Mesenchymal stem cell (in vitro differentiated cells and primary cell): Measurements from ENCODE around the gene ZFP36L1.

Experiments
- DNase-seq: peaks from one replicate; pipeline ENCODE4 v3.0.0-alpha.2; 2013
- H2AFZ ChIP-seq: one replicate; pipeline ENCODE4 v1.6.1; 2013; ENCODE audit warnings: low read depth, mild to moderate bottlenecking, control low read depth, inconsistent platforms, low read length, moderate library complexity
- H2AK5ac ChIP-seq: 2 replicates; pipeline ENCODE4 v1.6.1; 2013; ENCODE audit warnings: low read length, moderate library complexity, mild to moderate bottlenecking, inconsistent platforms; ENCODE audit not compliant: severe bottlenecking
- H2BK120ac ChIP-seq: one replicate; pipeline ENCODE4 v1.6.1; 2013; ENCODE audit warnings: low read depth, mild to moderate bottlenecking, inconsistent platforms, low read length, moderate library complexity
- H2BK12ac ChIP-seq, 2 experiments: one replicate each; pipeline ENCODE4 v1.6.1; 2013; ENCODE audit warnings: inconsistent platforms in 2 of 2, low read length in 2 of 2, mild to moderate bottlenecking in 2 of 2, moderate library complexity in 2 of 2, control low read depth in 1 of 2
- H2BK15ac ChIP-seq: one replicate; pipeline ENCODE4 v1.6.1; 2013; ENCODE audit warnings: mild to moderate bottlenecking, low read depth, inconsistent platforms; ENCODE audit not compliant: poor library complexity, severe bottlenecking
- H2BK5ac ChIP-seq: 2 replicates; pipeline ENCODE4 v1.6.1; 2013; ENCODE audit warnings: low read depth, mild to moderate bottlenecking, low read length, control low read depth, inconsistent platforms; ENCODE audit not compliant: poor library complexity, severe bottlenecking
- H3K14ac ChIP-seq, 2 experiments: one replicate each; pipeline ENCODE4 v1.6.1; 2013; ENCODE audit warnings: inconsistent platforms in 2 of 2, low read length in 2 of 2, control low read depth in 1 of 2, mild to moderate bottlenecking in 1 of 2, moderate library complexity in 1 of 2
- H3K18ac ChIP-seq, 2 experiments: one replicate each; pipeline ENCODE4 v1.6.1; 2013; ENCODE audit warnings: inconsistent platforms in 2 of 2, low read length in 2 of 2, control low read depth in 1 of 2, low read depth in 1 of 2, mild to moderate bottlenecking in 1 of 2
- H3K23ac ChIP-seq, 2 experiments: one replicate each; pipeline ENCODE4 v1.6.1; 2013; ENCODE audit warnings: inconsistent platforms in 2 of 2, low read length in 2 of 2, mild to moderate bottlenecking in 2 of 2, moderate library complexity in 2 of 2, control low read depth in 1 of 2
- H3K27ac ChIP-seq: 2 replicates; pipeline ENCODE4 v1.5.1; 2013; ENCODE audit warnings: mild to moderate bottlenecking, moderate library complexity, low read length, control low read depth, inconsistent platforms; ENCODE audit not compliant: poor library complexity, severe bottlenecking
- H3K27me3 ChIP-seq, 2 experiments: 2 replicates each; pipeline versions ENCODE4 v1.6.1 to v1.7.0; 2013; ENCODE audit warnings: low read length in 2 of 2, mild to moderate bottlenecking in 2 of 2, moderate library complexity in 2 of 2, control low read depth in 1 of 2, inconsistent platforms in 1 of 2; ENCODE audit not compliant: control insufficient read depth in 1 of 2, insufficient read depth in 1 of 2
- H3K36me3 ChIP-seq, 2 experiments: 2 replicates each; pipeline versions ENCODE4 v1.6.1 to v1.7.0; 2013; ENCODE audit warnings: low read length in 2 of 2, control low read depth in 1 of 2, inconsistent platforms in 1 of 2, low read depth in 1 of 2, mild to moderate bottlenecking in 1 of 2; ENCODE audit not compliant: insufficient read depth in 2 of 2, control insufficient read depth in 1 of 2
- H3K4ac ChIP-seq, 2 experiments: one replicate each; pipeline ENCODE4 v1.6.1; 2013; ENCODE audit warnings: inconsistent platforms in 2 of 2, low read length in 2 of 2, mild to moderate bottlenecking in 2 of 2, moderate library complexity in 2 of 2, control low read depth in 1 of 2, low read depth in 1 of 2
- H3K4me1 ChIP-seq: 2 replicates; pipeline ENCODE4 v1.6.1; 2013; ENCODE audit warnings: low read depth, low read length, control low read depth; ENCODE audit not compliant: control insufficient read depth, insufficient read depth
- H3K4me2 ChIP-seq: 2 replicates; pipeline ENCODE4 v1.6.1; 2013; ENCODE audit warnings: low read length, mild to moderate bottlenecking, inconsistent platforms; ENCODE audit not compliant: poor library complexity, severe bottlenecking
- H3K4me3 ChIP-seq, 2 experiments: 2 replicates each; pipeline versions ENCODE4 v1.5.1 to v1.7.0; 2013; ENCODE audit warnings: low read length in 2 of 2, mild to moderate bottlenecking in 2 of 2, control low read depth in 1 of 2, low read depth in 1 of 2; ENCODE audit not compliant: insufficient read depth in 1 of 2
- H3K79me1 ChIP-seq: replicated peaks from 2 replicates; pipeline ENCODE4 v1.6.1; 2013; ENCODE audit warnings: mild to moderate bottlenecking, control low read depth, low read length, inconsistent platforms; ENCODE audit not compliant: poor library complexity, severe bottlenecking
- H3K9ac ChIP-seq: 2 replicates; pipeline ENCODE4 v1.7.0; 2013; ENCODE audit warnings: mild to moderate bottlenecking, low read length, moderate library complexity
- H3K9me3 ChIP-seq: 2 replicates; pipeline ENCODE4 v1.7.0; 2013; ENCODE audit warnings: mild to moderate bottlenecking, low read length; ENCODE audit not compliant: control insufficient read depth
- H4K8ac ChIP-seq: one replicate; pipeline ENCODE4 v1.6.1; 2013; ENCODE audit warnings: inconsistent platforms, mild to moderate bottlenecking, low read length, moderate library complexity
- H4K91ac ChIP-seq: one replicate; pipeline ENCODE4 v1.6.1; 2013; ENCODE audit warnings: mild to moderate bottlenecking, low read length, inconsistent platforms
- WGBS: methylation state at CpG from one replicate; pipeline ENCODE4 v1.1.7; 2013; ENCODE audit warnings: mixed read lengths; 5-methylcytosine and 5-hydroxymethylcytosine counted together

Gene ZFP36L1

GRCh38 chr14:68791902-68792677, 777 bp downstream of the ZFP36L1 start:
- Histone ChIP-seq H3K23ac (peak overlapping the region in 1 of 2 experiments; percentile 89), H3K36me3 (peaks cover 31 to 47% of the 10 kb centered on the region in 2 experiments), H4K8ac (no peak overlapping the region), H3K27me3 (no peaks in the 10 kb centered on the region), H3K4me2 (peak overlapping the region; percentile 5), H3K4me3 (peak overlapping the region; percentile 75 to 99), H3K79me1 (peaks cover 2% of the 10 kb centered on the region), H3K27ac (peak overlapping the region; percentile 97), H3K9ac (peak overlapping the region; percentile 100), H2BK15ac (peak overlapping the region; percentile 6), H3K4ac (peak overlapping the region; percentile 53 to 82), H2AFZ (no peak overlapping the region), H3K18ac (peak overlapping the region; percentile 83 to 85), H3K9me3 (no peaks in the 10 kb centered on the region), H3K14ac (peak overlapping the region; percentile 89 to 94), H2BK5ac (peak overlapping the region; percentile 22), H3K4me1 (peaks cover 19% of the 10 kb centered on the region), H2BK12ac (peak overlapping the region; percentile 2 to 7), H2BK120ac (peak overlapping the region; percentile 27), H4K91ac (peak overlapping the region; percentile 9), H2AK5ac (peak overlapping the region; percentile 49)
- WGBS = under 1% methylated on average over 31 of the region's 33 CpGs
- DNase-seq = no peak

GRCh38 chr14:68791078-68791901, 1.6 kb downstream of the ZFP36L1 start:
- H3K79me1 ChIP-seq = peaks cover 2% of the 10 kb centered on the region
- H3K27ac ChIP-seq = peak overlapping the region; percentile 97
- no peaks in the 10 kb centered on the region for H3K27me3 ChIP-seq
- H2AK5ac ChIP-seq = peak overlapping the region; percentile 49
- peaks cover 26% of the 10 kb centered on the region for H3K4me1 ChIP-seq
- no peak overlapping the region for H2BK15ac ChIP-seq
- H2BK12ac ChIP-seq = peak overlapping the region in 1 of 2 experiments; percentile 34
- H3K14ac ChIP-seq = peak overlapping the region in 1 of 2 experiments; percentile 90
- H2AFZ ChIP-seq = no peak overlapping the region
- H4K91ac ChIP-seq = no peak overlapping the region
- peak overlapping the region; percentile 100 for H3K9ac ChIP-seq
- H3K18ac ChIP-seq = peak overlapping the region; percentile 52 to 84
- peaks cover 37 to 53% of the 10 kb centered on the region in 2 experiments for H3K36me3 ChIP-seq
- peak overlapping the region in 1 of 2 experiments; percentile 82 for H3K4ac ChIP-seq
- WGBS = 1% methylated on average over 13 of the region's 15 CpGs
- peak overlapping the region; percentile 21 for H2BK120ac ChIP-seq
- DNase-seq = peak; percentile 47
- peak overlapping the region in 1 of 2 experiments; percentile 89 for H3K23ac ChIP-seq
- H2BK5ac ChIP-seq = peak overlapping the region; percentile 11
- H4K8ac ChIP-seq = no peak overlapping the region
- H3K4me3 ChIP-seq = peak overlapping the region; percentile 70 to 99
- peak overlapping the region; percentile 42 for H3K4me2 ChIP-seq
- H3K9me3 ChIP-seq = no peaks in the 10 kb centered on the region

GRCh38 chr14:68790644-68791077, 2.2 kb downstream of the ZFP36L1 start:
- peak overlapping the region in 1 of 2 experiments; percentile 73 for H3K23ac ChIP-seq
- no peaks in the 10 kb centered on the region for H3K27me3 ChIP-seq
- H3K36me3 ChIP-seq = peaks cover 37 to 53% of the 10 kb centered on the region in 2 experiments
- H4K91ac ChIP-seq = no peak overlapping the region
- H3K9me3 ChIP-seq = no peaks in the 10 kb centered on the region
- H2AK5ac ChIP-seq = no peak overlapping the region
- no peak overlapping the region for H2BK5ac ChIP-seq
- H3K9ac ChIP-seq = peak overlapping the region; percentile 100
- DNase-seq = no peak
- peak overlapping the region; percentile 78 to 95 for H3K18ac ChIP-seq
- no peak overlapping the region for H4K8ac ChIP-seq
- peak overlapping the region in 1 of 2 experiments; percentile 96 for H3K14ac ChIP-seq
- H2BK120ac ChIP-seq = peak overlapping the region; percentile 21
- no peak overlapping the region for H2BK15ac ChIP-seq
- H3K79me1 ChIP-seq = no peaks in the 10 kb centered on the region
- H3K4ac ChIP-seq = peak overlapping the region in 1 of 2 experiments; percentile 59
- peaks cover 25% of the 10 kb centered on the region for H3K4me1 ChIP-seq
- peak overlapping the region; percentile 97 for H3K27ac ChIP-seq
- H3K4me3 ChIP-seq = peak overlapping the region; percentile 70 to 99
- H2BK12ac ChIP-seq = no peak overlapping the region
- peak overlapping the region; percentile 79 for H3K4me2 ChIP-seq
- WGBS = 2% methylated on average over 8 of the region's 8 CpGs
- H2AFZ ChIP-seq = no peak overlapping the region
